ENCODE measurements around the gene NEU1. TPM values are rescaled to one million over a fixed set of nuclear protein-coding genes. Genes with fewer than 3 reads are reported as not detected.
A peak's percentile ranks its signal among the peaks of the same experiment; 100 is the strongest.
"Not testable (repeated sequence)": the region's sequence is repeated elsewhere in the genome, so short reads cannot be mapped to it uniquely, and the experiment has no call there.

The NEU1 gene
- total RNA-seq, 2 experiments from 2014 or later = 13.0 to 13.4 TPM

GRCh38 chr6:31834367-31835250, 28.0 kb downstream of the NEU1 start:
- Mint-ChIP-seq H3K27me3 (no peaks in the 10 kb centered on the region), H3K4me3 (peak overlapping the region; percentile 97), H3K9me3 (no peaks in the 10 kb centered on the region), H3K4me1 (ENCODE audit: low read depth) (peaks cover 40% of the 10 kb centered on the region), H3K36me3 (peaks cover 62% of the 10 kb centered on the region), H3K27ac (peak overlapping the region; percentile 97)
- CTCF ChIA-PET = interaction anchor here (0.6 to 2.1 kb wide), 3 partner anchors 29 to 118 kb away, joined by 4 to 11 read pairs (median 5); partner anchors contain the start of gene NEU1
- DNase-seq = peak; percentile 85
- POLR2A ChIA-PET = interaction anchor here (0.6 to 2.9 kb wide), 13 partner anchors 11 to 293 kb away, joined by 3 to 8 read pairs (median 4); partner anchors contain the start of genes DDAH2, DDX39B, EHMT2 and LSM2
- intact Hi-C loops (cut with micrococcal nuclease) = loop anchor here (1.0 to 5.0 kb wide), 4 partner anchors 20 to 170 kb away; partner anchors contain the start of genes EHMT2, GPANK1, HSPA1A and HSPA1L

- CTCF ChIA-PET = interaction anchor here (1.3 to 4.5 kb wide), 8 partner anchors 12 to 147 kb away, joined by 3 to 28 read pairs (median 6); partner anchors contain the start of genes DDAH2, EHMT2, LSM2 and MSH5
- H3K27ac Mint-ChIP-seq = peak overlapping the region; percentile 91
These were observed 31.0 kb downstream of the NEU1 start for GRCh38 chr6:31831350-31832215.

GRCh38 chr6:31830886-31831335, 31.7 kb downstream of the NEU1 start:
- H3K4me1 Mint-ChIP-seq (ENCODE audit: low read depth) = peaks cover 26% of the 10 kb centered on the region
- intact Hi-C loops (cut with micrococcal nuclease) = loop anchor here (1.0 to 5.0 kb wide), 4 partner anchors 58 to 284 kb away; partner anchors contain the start of genes ATP6V1G2, EHMT2 and NFKBIL1
- H3K9me3 Mint-ChIP-seq = no peaks in the 10 kb centered on the region
- no peak for DNase-seq
- ChIA-PET CTCF (interaction anchor here (0.6 to 4.5 kb wide), 16 partner anchors 8 to 150 kb away, joined by 3 to 28 read pairs (median 6); partner anchors contain the start of genes CLIC1, DDAH2, EHMT2 and LSM2), POLR2A (interaction anchor here (0.6 to 2.0 kb wide), 5 partner anchors 14 to 94 kb away, joined by 3 to 7 read pairs (median 4); partner anchors contain the start of genes CLIC1, LSM2 and MSH5)
- peak overlapping the region; percentile 97 for H3K4me3 Mint-ChIP-seq
- peaks cover 26% of the 10 kb centered on the region for H3K36me3 Mint-ChIP-seq
- peak overlapping the region; percentile 91 for H3K27ac Mint-ChIP-seq
- H3K27me3 Mint-ChIP-seq = no peaks in the 10 kb centered on the region

More at GRCh38 chr6:31831350-31832215, 31.0 kb downstream of the NEU1 start:
- intact Hi-C loops (cut with micrococcal nuclease) = loop anchor here (2.0 to 5.0 kb wide), 2 partner anchors 66 to 285 kb away; partner anchors contain the start of genes ATP6V1G2, EHMT2 and NFKBIL1
- POLR2A ChIA-PET = interaction anchor here (1.0 to 2.0 kb wide), 2 partner anchors 25 to 94 kb away, joined by 3 to 7 read pairs; partner anchors contain the start of genes CLIC1 and LSM2
- no peaks in the 10 kb centered on the region for H3K9me3 Mint-ChIP-seq
- no peaks in the 10 kb centered on the region for H3K27me3 Mint-ChIP-seq
- DNase-seq = no peak
- peak overlapping the region; percentile 97 for H3K4me3 Mint-ChIP-seq
- peaks cover 33% of the 10 kb centered on the region for H3K36me3 Mint-ChIP-seq
- H3K4me1 Mint-ChIP-seq (ENCODE audit: low read depth) = peaks cover 26% of the 10 kb centered on the region

- no peak for DNase-seq
- no peaks in the 10 kb centered on the region for H3K27me3 Mint-ChIP-seq
- H3K9me3 Mint-ChIP-seq = no peaks in the 10 kb centered on the region
- ChIA-PET POLR2A (interaction anchor here (0.5 to 2.0 kb wide), 5 partner anchors 23 to 94 kb away, joined by 3 to 7 read pairs (median 4); partner anchors contain the start of genes CLIC1, LSM2, MSH5 and VARS1), CTCF (interaction anchor here (0.9 to 4.5 kb wide), 16 partner anchors 9 to 149 kb away, joined by 3 to 28 read pairs (median 6); partner anchors contain the start of genes CLIC1, DDAH2, EHMT2 and HSPA1A)
- intact Hi-C loops (cut with micrococcal nuclease) = loop anchor here (1.0 to 10.0 kb wide), 6 partner anchors 56 to 1135 kb away; partner anchors contain the start of genes ATP6V1G2, BRD2, EHMT2 and GPSM3
- H3K4me3 Mint-ChIP-seq = peak overlapping the region; percentile 97
- H3K27ac Mint-ChIP-seq = peak overlapping the region; percentile 91
- peaks cover 19% of the 10 kb centered on the region for H3K36me3 Mint-ChIP-seq
- H3K4me1 Mint-ChIP-seq (ENCODE audit: low read depth) = peaks cover 36% of the 10 kb centered on the region
These were observed 32.9 kb downstream of the NEU1 start for GRCh38 chr6:31829633-31830283.

GRCh38 chr6:31827286-31828079, 35.1 kb downstream of the NEU1 start, which contains the start of gene HSPA1B:
Gene HSPA1B (plus strand): TSS chr6:31827738. CDS start chr6:31827951, 213 bp downstream.
- H3K4me3 Mint-ChIP-seq = peak within 1 kb of the TSS; percentile 86
- POLR2A ChIA-PET = interaction anchor here (0.6 to 3.8 kb wide), 19 partner anchors 9 to 175 kb away, joined by 3 to 26 read pairs (median 5); partner anchors contain the start of genes BAG6, C6orf47, CLIC1 and DXO
- H3K27me3 Mint-ChIP-seq = no peaks in the 10 kb centered on the region
- peak within 1 kb of the TSS; percentile 98 for H3K27ac Mint-ChIP-seq
- intact Hi-C loops (cut with micrococcal nuclease) = loop anchor here (1.0 to 10.0 kb wide), 7 partner anchors 15 to 1137 kb away; partner anchors contain the start of genes BRD2, GPSM3, PBX2 and PRRC2A
- CTCF ChIA-PET = interaction anchor here (0.5 to 2.2 kb wide), 9 partner anchors 12 to 386 kb away, joined by 3 to 11 read pairs (median 6); partner anchors contain the start of genes BAG6, HSPA1A, HSPA1L and LSM2
- H3K36me3 Mint-ChIP-seq = peaks cover 14% of the 10 kb centered on the region
- H3K9me3 Mint-ChIP-seq = no peaks in the 10 kb centered on the region
- DNase-seq = peak; percentile 98
- H3K4me1 Mint-ChIP-seq (ENCODE audit: low read depth) = peaks cover 43% of the 10 kb centered on the region

- peak; percentile 58 for DNase-seq
- peaks cover 14% of the 10 kb centered on the region for H3K36me3 Mint-ChIP-seq
- peaks cover 46% of the 10 kb centered on the region for H3K4me1 Mint-ChIP-seq (ENCODE audit: low read depth)
- intact Hi-C loops (cut with micrococcal nuclease) = loop anchor here (1.0 to 10.0 kb wide), 7 partner anchors 14 to 1138 kb away; partner anchors contain the start of genes BRD2, GPSM3, PBX2 and PRRC2A
- peak overlapping the region; percentile 86 for H3K4me3 Mint-ChIP-seq
- ChIA-PET POLR2A (interaction anchor here (0.6 to 3.8 kb wide), 18 partner anchors 9 to 174 kb away, joined by 3 to 26 read pairs (median 5); partner anchors contain the start of genes BAG6, C6orf47, CLIC1 and DXO), CTCF (interaction anchor here (0.5 to 2.2 kb wide), 12 partner anchors 12 to 385 kb away, joined by 3 to 11 read pairs (median 4); partner anchors contain the start of genes BAG6, HSPA1A, HSPA1L and LSM2)
- no peaks in the 10 kb centered on the region for H3K27me3 Mint-ChIP-seq
- H3K9me3 Mint-ChIP-seq = no peaks in the 10 kb centered on the region
- peak overlapping the region; percentile 98 for H3K27ac Mint-ChIP-seq
These were observed 35.8 kb downstream of the NEU1 start for GRCh38 chr6:31826793-31827285.

- intact Hi-C loops (cut with micrococcal nuclease) = loop anchor here (10.0 kb wide), 2 partner anchors 369 to 1139 kb away; partner anchors contain the start of genes BRD2, GPSM3 and PBX2
- peaks cover 46% of the 10 kb centered on the region for H3K4me1 Mint-ChIP-seq (ENCODE audit: low read depth)
- H3K36me3 Mint-ChIP-seq = peaks cover 9% of the 10 kb centered on the region
- H3K27ac Mint-ChIP-seq = peak overlapping the region; percentile 98
- no peaks in the 10 kb centered on the region for H3K27me3 Mint-ChIP-seq
- CTCF ChIA-PET = interaction anchor here (0.6 to 1.3 kb wide), 4 partner anchors 10 to 98 kb away, joined by 3 to 4 read pairs (median 3); partner anchors contain the start of genes HSPA1A, HSPA1L and LSM2
- POLR2A ChIA-PET = interaction anchor here (3.8 kb wide), 1 partner anchor 12 kb away, joined by 26 read pairs; the partner anchor contains the start of genes HSPA1A and HSPA1L
- DNase-seq = no peak
- H3K4me3 Mint-ChIP-seq = no peak overlapping the region
- H3K9me3 Mint-ChIP-seq = no peaks in the 10 kb centered on the region
These were observed 37.1 kb downstream of the NEU1 start for GRCh38 chr6:31825553-31825952.

- H3K4me1 Mint-ChIP-seq (ENCODE audit: low read depth) = peaks cover 58% of the 10 kb centered on the region
- H3K27me3 Mint-ChIP-seq, H3K4me3 Mint-ChIP-seq, H3K9me3 Mint-ChIP-seq, H3K36me3 Mint-ChIP-seq, DNase-seq: not testable (repeated sequence)
- H3K27ac Mint-ChIP-seq = peak overlapping the region; percentile 47
- POLR2A ChIA-PET = interaction anchor here (2.2 kb wide), 1 partner anchor 10 kb away, joined by 12 read pairs; no protein-coding TSS in a partner anchor
- CTCF ChIA-PET = interaction anchor here (1.0 kb wide), 1 partner anchor 9 kb away, joined by 3 read pairs; no protein-coding TSS in a partner anchor
- intact Hi-C loops (cut with micrococcal nuclease) = loop anchor here (2.0 to 10.0 kb wide), 5 partner anchors 17 to 1141 kb away; partner anchors contain the start of genes BRD2, GPSM3, LSM2 and LTA
These were observed 38.9 kb downstream of the NEU1 start for GRCh38 chr6:31823592-31824196.

Data from activated CD4-positive, alpha-beta memory T cell treated with anti-CD3 and anti-CD28 coated beads for 36 hours (primary cell).